Stimulated activated naive CD8-positive, alpha-beta T cell treated with anti-CD3 and anti-CD28 coated beads, Interleukin-15, Interleukin-2, amounts not matched to agents 100 ng/mL and 50 ng/mL, for 24 hours (primary cell): ENCODE results near the gene RASSF5.

ENCODE experiments used
- H3K27ac Mint-ChIP-seq: one replicate; pipeline ENCODE4 v1.8.0; 2021; ENCODE audit warnings: mild to moderate bottlenecking, mixed read lengths
- H3K27me3 Mint-ChIP-seq: one replicate; pipeline ENCODE4 v1.8.0; 2021; ENCODE audit warnings: mixed read lengths
- H3K36me3 Mint-ChIP-seq: one replicate; pipeline ENCODE4 v1.8.0; 2021; ENCODE audit warnings: low read depth, mixed read lengths
- H3K4me1 Mint-ChIP-seq: one replicate; pipeline ENCODE4 v1.8.0; 2021; ENCODE audit warnings: low read depth, mixed read lengths
- H3K4me3 Mint-ChIP-seq: one replicate; pipeline ENCODE4 v1.8.0; 2021; ENCODE audit warnings: mild to moderate bottlenecking, mixed read lengths
- H3K9me3 Mint-ChIP-seq: one replicate; pipeline ENCODE4 v1.8.0; 2021; ENCODE audit warnings: mixed read lengths

The RASSF5 gene

DNA sequence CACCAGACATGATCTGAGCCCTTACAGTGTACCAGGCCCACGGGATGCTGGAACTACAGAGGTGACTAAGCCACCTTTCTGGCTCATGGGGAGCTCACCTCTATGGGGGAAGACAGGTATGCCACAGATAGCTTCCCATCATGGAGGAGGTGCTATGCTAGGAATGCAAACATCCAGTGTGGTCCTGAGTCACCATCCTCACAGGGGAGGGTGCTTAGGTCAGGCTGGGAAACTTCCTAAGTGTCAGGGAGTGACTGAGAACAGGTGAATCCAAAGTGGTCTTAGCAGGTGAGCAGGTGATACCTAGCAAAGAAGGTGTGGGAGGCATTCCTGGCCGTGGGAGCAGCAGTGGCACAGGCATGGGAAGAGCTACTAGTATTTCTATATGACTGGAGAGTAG lies 8.6 kb upstream of the RASSF5 start:
- H3K27ac Mint-ChIP-seq, result peak overlapping the region; percentile 52
- peaks cover 52% of the 10 kb centered on the region for H3K4me1 Mint-ChIP-seq
- peaks cover 19% of the 10 kb centered on the region for H3K36me3 Mint-ChIP-seq
- no peaks in the 10 kb centered on the region for H3K27me3 Mint-ChIP-seq
- H3K9me3 Mint-ChIP-seq, result no peaks in the 10 kb centered on the region
- no peak overlapping the region for H3K4me3 Mint-ChIP-seq

DNA sequence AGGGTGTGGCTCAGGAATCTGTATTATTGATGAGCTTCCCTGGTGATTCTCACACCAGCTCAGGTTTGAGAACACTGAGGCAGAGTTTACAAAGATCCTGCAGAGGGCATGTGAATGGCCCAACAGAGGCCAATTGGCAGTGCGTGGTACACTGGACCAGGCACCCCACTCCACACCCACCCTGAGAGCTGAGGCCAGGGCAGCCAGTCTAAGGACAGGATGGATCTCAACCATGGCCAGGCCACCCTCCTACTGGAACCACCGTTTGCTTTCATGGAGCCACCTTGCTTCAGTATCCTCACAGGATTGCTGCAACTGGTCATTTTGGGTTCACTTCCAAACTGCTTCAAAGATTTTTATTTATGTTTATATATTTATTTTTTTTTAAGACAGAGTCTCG lies 7.3 kb upstream of the RASSF5 start:
- Mint-ChIP-seq H3K36me3 (peaks cover 15% of the 10 kb centered on the region), H3K27me3 (no peaks in the 10 kb centered on the region), H3K27ac (no peak overlapping the region), H3K9me3 (no peaks in the 10 kb centered on the region), H3K4me1 (peaks cover 61% of the 10 kb centered on the region), H3K4me3 (no peak overlapping the region)

DNA sequence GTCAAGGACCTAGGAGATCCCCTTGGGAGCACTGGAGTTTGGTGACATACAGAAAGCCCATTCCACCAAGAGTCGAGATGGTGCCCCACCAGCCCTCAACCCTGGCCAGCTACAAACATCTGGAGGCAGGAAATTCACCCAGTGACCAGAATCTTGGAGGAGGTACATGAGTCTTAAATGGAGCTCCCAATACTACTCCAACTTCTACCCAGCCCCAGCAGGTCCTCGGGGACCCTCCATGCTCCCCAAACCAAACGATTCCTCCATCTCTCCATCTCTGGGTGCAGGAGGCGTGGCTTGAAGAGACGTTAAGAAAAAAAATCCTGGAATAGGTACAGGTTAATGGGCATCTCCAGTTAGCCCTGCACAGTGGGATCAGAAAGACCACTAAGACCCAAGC lies 5.5 kb upstream of the RASSF5 start:
- H3K4me1 Mint-ChIP-seq, result peaks cover 61% of the 10 kb centered on the region
- no peaks in the 10 kb centered on the region for H3K9me3 Mint-ChIP-seq
- no peak overlapping the region for H3K4me3 Mint-ChIP-seq
- H3K27me3 Mint-ChIP-seq, result peaks cover 3% of the 10 kb centered on the region
- H3K36me3 Mint-ChIP-seq, result peaks cover 13% of the 10 kb centered on the region
- no peak overlapping the region for H3K27ac Mint-ChIP-seq

DNA sequence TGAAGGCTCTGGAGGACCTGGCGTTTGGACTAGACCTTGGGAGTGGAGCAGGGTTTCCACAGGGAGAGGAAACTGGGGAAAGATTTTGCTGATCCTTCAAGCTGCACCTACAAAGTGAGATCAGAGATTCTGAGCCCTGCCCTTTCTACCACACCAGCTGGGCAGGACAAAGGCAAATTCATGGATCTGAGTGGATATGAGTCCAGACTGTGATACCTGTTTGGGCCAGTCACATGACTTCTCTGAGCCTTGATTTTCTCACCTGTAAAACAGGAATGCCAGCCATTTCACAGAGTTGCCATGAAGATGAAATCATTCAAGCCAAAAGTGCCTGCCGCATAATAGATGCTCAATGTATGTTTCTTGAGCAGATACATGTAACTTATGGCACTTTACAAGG lies 4.9 kb upstream of the RASSF5 start:
- Mint-ChIP-seq H3K9me3 (no peaks in the 10 kb centered on the region), H3K27me3 (peaks cover 3% of the 10 kb centered on the region), H3K27ac (no peak overlapping the region), H3K4me1 (peaks cover 59% of the 10 kb centered on the region), H3K4me3 (no peak overlapping the region), H3K36me3 (peaks cover 13% of the 10 kb centered on the region)

DNA sequence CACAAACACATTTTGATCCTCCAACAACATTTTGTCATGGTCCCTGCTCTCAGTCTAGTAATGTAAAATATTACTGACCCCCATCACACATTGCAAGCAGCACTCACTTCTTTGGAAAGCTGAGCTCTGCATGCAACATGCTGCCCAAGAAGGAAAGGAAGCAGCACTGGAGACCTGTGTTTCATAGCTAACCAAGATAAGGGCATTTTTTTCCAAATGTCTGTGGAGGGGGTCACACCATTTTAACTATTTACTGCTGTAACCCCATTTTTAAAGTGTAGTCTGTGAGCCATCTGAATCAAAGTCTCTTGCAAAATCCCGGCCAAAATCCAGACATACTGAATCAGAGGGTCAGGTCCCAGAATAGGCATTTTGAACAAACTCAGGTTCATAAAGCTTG lies 4.5 kb upstream of the RASSF5 start:
- H3K36me3 Mint-ChIP-seq, result peaks cover 12% of the 10 kb centered on the region
- peaks cover 3% of the 10 kb centered on the region for H3K27me3 Mint-ChIP-seq
- H3K4me1 Mint-ChIP-seq, result peaks cover 59% of the 10 kb centered on the region
- H3K4me3 Mint-ChIP-seq, result no peak overlapping the region
- H3K27ac Mint-ChIP-seq, result no peak overlapping the region
- no peaks in the 10 kb centered on the region for H3K9me3 Mint-ChIP-seq

DNA sequence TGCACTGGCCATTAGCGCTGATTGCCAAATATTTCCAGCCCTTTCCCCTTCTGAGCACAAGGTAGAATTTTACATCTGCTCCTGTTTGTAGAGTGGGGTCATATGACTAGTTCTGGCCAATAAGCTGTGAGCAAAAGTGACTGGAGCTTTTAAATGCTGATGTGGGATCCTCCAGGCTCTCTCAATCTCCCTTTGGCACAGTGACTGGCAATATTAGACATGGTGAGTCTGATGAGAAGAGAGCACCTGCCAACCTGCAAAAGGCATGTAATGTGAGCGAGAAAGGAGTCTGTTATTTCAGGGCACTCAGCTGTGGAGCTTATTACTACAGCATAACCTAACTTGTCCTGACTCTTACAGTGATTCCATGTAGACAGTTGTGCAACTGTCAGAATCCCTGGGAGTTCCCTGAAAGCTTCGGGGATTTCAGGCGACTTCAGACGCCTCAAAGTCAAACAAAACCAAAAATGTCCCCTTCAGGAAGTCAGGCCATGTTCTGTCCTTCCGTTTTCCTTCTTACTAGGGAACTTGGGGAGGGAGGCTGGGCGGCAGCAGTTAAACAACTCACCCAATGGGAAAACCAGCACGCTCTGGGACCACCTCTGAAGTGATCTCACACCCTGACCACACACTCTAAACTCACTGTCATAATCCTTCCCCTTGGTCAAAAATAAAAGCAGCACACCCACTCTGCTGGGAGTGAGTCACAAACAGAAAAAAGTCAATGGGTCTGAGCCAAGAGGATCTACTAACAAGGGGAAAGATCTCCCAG lies 3.6 kb upstream of the RASSF5 start:
- H3K4me3 Mint-ChIP-seq, result peak overlapping the region; percentile 44
- H3K9me3 Mint-ChIP-seq, result no peaks in the 10 kb centered on the region

DNA sequence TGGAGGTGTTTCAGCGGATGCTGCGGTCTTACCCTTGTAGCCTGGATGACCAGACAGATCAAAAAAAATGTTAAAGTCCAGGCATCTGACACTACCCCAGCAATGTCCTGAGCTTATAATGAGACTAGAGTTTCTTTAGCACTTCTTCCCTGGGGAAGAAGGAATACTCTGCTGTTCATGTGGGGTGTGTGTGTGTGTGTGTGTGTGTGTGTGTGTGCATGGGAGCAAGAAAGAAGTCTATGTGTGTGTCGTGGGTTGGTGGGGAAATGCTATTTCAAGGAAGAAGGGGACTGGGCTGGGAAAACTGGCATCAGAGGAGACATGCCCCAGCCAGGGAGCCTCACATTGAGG lies 3.0 kb upstream of the RASSF5 start:
- Mint-ChIP-seq H3K4me3 (peak overlapping the region; percentile 44), H3K4me1 (peaks cover 73% of the 10 kb centered on the region), H3K36me3 (no peaks in the 10 kb centered on the region), H3K9me3 (no peaks in the 10 kb centered on the region), H3K27ac (peak overlapping the region; percentile 73), H3K27me3 (peaks cover 15% of the 10 kb centered on the region)

More for the DNA sequence above, 3.6 kb upstream of the RASSF5 start:
- Mint-ChIP-seq H3K27me3 (peaks cover 10% of the 10 kb centered on the region), H3K36me3 (peaks cover 3% of the 10 kb centered on the region), H3K4me1 (peaks cover 69% of the 10 kb centered on the region), H3K27ac (peak overlapping the region; percentile 73)

DNA sequence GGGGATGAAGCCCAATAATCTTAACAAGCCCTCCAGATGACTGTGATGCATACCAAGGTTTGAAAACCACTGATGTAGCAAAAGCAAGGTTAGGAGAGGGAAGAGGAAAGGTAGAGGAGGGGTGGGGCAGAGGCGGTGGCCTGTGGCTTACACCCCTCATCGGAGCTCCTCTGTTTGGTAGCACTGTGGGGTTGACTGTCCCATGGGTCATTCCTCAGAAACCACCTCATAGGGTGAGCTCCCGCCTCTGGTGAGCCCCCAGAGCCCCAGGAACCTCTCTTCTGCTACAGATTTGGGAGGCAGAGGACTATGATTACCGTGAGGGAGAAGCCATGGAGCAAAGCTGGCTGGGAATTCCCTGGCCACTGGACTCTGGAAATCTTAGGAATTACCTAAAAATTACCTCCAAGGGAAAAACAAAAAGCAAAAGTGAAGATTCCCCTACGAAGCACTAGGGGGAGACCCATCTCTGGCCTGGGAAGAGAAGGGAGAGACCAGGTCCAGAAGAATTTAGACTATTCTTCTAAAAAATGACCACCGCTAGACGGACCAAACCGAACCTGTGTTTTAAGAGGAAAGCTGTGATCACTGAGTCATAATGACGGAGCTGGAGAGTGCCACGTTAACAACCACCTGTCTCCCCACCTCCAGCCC lies 1.5 kb upstream of the RASSF5 start:
- H3K4me1 Mint-ChIP-seq, result peaks cover 73% of the 10 kb centered on the region
- H3K27me3 Mint-ChIP-seq, result peaks cover 30% of the 10 kb centered on the region
- no peaks in the 10 kb centered on the region for H3K9me3 Mint-ChIP-seq
- H3K27ac Mint-ChIP-seq, result peak overlapping the region; percentile 68
- no peaks in the 10 kb centered on the region for H3K36me3 Mint-ChIP-seq
- H3K4me3 Mint-ChIP-seq, result peak overlapping the region; percentile 71

DNA sequence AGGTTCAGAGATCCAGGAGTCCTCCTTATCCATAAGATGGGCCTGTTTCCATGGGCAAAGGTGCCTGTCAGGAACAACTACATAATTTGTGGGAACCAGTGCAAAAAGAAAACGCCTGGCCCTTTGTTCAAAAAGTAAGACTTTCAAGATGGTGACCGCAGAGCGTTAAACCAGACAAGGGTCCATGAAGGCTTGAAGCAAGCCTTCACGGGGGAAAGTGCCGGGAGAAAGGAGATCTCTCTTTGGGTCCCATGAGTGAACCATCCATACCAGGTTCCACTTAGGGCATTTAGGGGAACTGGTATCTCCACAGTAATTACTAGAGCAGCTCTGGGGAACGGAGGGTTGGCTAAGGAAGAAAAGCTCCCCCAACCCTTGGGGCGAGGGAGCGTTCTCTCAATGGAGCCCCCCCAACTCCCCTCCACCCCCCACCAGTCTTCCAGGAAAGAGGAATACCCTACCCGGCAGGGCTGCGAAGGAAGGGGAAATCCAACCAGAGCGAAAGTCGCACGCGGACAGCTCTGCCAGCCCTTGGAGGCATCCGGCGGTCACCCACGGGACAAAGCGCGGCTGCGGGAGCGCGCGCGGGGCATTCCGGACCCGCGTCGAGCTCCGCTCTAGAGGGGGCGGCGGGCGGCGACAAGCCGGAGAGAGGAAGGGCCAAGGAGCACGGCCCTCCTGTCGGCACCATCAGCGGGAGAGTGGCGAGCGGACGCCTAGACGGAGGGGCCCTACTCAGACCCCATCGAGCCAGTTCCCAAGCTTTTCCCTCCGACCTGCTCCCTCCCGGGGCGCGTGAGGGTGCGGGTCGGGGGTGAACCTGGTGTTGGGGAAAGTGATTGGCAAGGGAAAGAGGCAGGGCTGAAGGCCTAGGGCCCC lies 687 bp upstream of the RASSF5 start:
- H3K9me3 Mint-ChIP-seq, result no peaks in the 10 kb centered on the region
- peaks cover 36% of the 10 kb centered on the region for H3K27me3 Mint-ChIP-seq
- H3K4me3 Mint-ChIP-seq, result peak overlapping the region; percentile 71
- no peaks in the 10 kb centered on the region for H3K36me3 Mint-ChIP-seq
- no peak overlapping the region for H3K27ac Mint-ChIP-seq
- peaks cover 64% of the 10 kb centered on the region for H3K4me1 Mint-ChIP-seq

DNA sequence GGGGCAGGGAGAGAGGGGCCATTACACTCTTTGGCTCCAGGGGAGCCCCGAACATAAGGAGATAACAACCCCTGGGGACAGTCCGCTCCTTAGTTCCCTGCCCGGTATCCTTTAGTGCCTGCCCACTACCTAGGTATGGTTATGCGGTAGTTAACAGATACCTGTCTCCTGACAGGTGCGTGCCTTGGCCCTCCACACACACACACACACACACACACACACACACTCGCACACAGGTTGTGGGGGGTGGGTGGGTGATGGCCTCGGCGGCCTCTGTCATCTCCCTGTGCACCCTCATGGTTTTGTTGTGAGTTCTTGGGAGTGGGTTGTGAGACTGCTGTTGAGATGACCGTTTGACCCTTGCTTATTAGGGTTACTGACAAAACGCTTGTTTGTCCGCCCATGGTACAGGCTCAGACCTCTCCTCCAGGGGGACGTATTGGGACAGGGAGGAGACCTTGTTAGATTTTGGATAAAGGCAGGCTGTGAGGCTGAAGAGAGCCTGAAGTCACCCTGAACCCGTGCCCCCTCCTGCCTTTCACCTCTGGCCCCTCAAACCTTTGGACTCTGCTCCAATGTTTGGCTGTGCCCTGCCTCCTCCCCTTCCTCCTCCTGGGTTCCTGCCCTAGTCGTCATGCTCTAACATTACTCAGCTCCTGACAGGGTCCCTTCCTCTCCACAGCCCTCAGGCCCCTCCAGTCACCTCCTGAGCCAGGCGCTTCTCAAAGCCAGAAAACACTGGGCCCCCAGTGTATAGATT lies 979 bp downstream of the RASSF5 start:
- peak overlapping the region; percentile 69 for H3K4me3 Mint-ChIP-seq
- peaks cover 36% of the 10 kb centered on the region for H3K27me3 Mint-ChIP-seq
- peaks cover 49% of the 10 kb centered on the region for H3K4me1 Mint-ChIP-seq
- H3K27ac Mint-ChIP-seq, result no peak overlapping the region
- no peaks in the 10 kb centered on the region for H3K36me3 Mint-ChIP-seq
- no peaks in the 10 kb centered on the region for H3K9me3 Mint-ChIP-seq

DNA sequence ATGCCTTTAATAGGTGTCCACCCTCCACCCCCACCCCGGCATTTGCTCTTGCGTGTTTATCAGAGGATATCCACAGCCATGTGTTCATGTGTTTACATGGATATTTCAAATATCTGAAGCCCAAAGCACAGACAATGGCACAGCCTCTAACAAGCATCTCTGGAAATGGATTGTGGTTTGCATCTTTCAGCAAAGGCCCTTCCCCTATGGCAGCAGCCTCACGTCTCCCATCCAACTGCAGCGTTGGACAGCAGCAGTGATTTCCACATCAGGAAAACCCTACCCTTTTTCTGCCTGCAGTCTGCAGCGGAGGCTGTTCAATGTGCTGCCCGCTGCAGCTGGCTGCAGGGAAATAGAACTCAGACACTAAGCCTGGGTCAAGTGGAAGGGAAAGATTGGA lies 1.6 kb downstream of the RASSF5 start:
- no peaks in the 10 kb centered on the region for H3K36me3 Mint-ChIP-seq
- no peak overlapping the region for H3K27ac Mint-ChIP-seq
- H3K4me1 Mint-ChIP-seq, result peaks cover 43% of the 10 kb centered on the region
- no peaks in the 10 kb centered on the region for H3K9me3 Mint-ChIP-seq
- peak overlapping the region; percentile 69 for H3K4me3 Mint-ChIP-seq
- peaks cover 36% of the 10 kb centered on the region for H3K27me3 Mint-ChIP-seq

DNA sequence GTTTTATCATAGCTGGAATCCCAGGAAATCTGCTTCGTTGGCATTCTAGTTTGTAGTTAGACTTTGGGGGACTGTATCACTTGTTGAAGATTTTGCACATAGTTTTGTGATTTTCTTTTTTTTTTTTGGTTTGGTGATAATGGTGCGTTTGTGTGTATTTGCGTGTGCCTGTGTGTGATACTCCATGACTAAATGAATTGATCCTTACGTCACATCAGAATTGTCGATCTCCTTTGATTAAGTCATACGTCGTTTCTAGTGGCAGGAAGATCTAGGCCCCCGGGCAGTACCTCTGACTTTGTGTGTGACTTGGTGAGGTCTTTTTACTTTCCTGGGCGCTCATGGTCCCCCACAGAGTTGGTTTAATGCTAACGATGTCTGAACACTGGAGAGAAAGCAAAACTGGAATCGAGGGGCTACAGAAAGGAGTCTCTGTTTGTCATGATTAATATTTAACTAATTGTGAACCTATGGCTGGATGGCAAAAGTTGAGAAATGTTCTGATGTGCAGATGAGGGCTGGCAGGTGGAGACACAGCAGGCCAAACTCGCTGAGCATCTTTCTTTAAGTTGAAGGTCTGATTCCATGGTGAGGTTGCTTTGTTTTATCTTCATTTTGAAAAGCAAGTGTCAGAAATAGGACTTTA lies 2.4 kb downstream of the RASSF5 start:
- H3K36me3 Mint-ChIP-seq, result no peaks in the 10 kb centered on the region
- H3K27ac Mint-ChIP-seq, result no peak overlapping the region
- no peaks in the 10 kb centered on the region for H3K9me3 Mint-ChIP-seq
- peaks cover 35% of the 10 kb centered on the region for H3K4me1 Mint-ChIP-seq
- peak overlapping the region; percentile 5 for H3K4me3 Mint-ChIP-seq
- peaks cover 36% of the 10 kb centered on the region for H3K27me3 Mint-ChIP-seq

DNA sequence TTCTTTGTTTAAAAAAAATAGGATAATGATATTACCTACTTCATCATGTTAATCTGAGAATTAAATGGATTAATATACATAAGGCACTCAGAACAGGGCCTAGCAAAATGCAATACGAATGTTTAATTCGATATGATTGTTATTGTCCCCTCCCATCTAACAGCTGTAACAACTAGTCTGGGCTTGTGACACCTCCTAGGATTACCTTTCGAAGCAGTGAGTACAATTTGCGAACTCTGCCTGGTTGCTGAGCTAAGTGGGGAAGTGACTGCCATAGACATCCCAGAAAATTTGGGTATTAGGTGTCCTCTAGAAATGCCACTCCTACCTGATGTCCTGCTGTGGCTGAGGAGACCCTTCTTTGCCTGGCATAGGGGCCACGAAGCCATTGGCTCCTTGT lies 3.0 kb downstream of the RASSF5 start:
- Mint-ChIP-seq H3K4me3 (no peak overlapping the region), H3K36me3 (no peaks in the 10 kb centered on the region), H3K27ac (no peak overlapping the region), H3K9me3 (no peaks in the 10 kb centered on the region), H3K4me1 (peaks cover 29% of the 10 kb centered on the region), H3K27me3 (peaks cover 36% of the 10 kb centered on the region)

DNA sequence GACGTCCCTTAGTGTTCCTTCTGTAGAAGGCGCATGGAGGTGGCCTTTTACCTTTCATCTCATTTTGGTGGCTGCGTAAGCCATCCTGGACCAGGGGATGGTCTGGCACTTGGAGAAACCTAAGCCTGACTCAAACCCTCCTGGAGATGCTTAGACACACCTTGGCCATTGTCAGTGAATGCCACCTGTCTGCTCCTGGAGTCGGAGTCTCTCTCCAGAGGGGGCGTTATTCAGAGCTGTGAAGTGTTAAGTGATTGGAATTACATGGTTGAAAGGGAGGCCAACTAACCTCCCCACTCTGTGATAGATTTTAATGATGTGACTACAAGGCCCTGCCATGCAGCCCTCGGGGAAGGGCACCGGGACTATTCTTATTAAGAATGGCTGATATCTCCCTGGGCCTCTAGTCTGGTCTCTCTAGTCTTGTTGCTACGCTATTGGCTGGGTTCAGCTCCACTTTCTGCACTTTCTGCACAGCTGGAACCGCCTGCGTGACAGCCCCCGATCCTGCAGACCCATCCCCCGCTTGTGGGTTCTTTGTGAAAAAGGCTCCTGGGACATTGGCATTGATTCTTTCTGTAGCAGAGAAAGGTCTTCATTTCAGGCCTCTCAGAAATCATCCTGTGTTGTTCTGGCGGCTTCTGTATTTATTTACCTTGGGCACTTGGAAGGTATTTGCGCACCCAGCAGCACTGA lies 4.2 kb downstream of the RASSF5 start:
- peaks cover 27% of the 10 kb centered on the region for H3K4me1 Mint-ChIP-seq
- H3K36me3 Mint-ChIP-seq, result no peaks in the 10 kb centered on the region
- H3K27ac Mint-ChIP-seq, result no peak overlapping the region
- no peaks in the 10 kb centered on the region for H3K9me3 Mint-ChIP-seq
- H3K27me3 Mint-ChIP-seq, result peaks cover 33% of the 10 kb centered on the region
- H3K4me3 Mint-ChIP-seq, result no peak overlapping the region
